WTC11 (cell line): Measurements from ENCODE around the gene GPX8. TPM values are rescaled to one million over a fixed set of nuclear protein-coding genes. Genes with fewer than 3 reads are reported as not detected.

Experiments
- ATF2 ChIP-seq: sonication (generic); formaldehyde crosslinking; IDR thresholded peaks from 2 replicates; pipeline ENCODE4 v1.8.1; 2022; ENCODE audit warnings: low read depth, missing genetic modification reagents, borderline replicate concordance
- ATF3 ChIP-seq: sonication (generic); formaldehyde crosslinking; conservative IDR thresholded peaks from 2 replicates; pipeline ENCODE4 v1.8.1; 2022; ENCODE audit warnings: mild to moderate bottlenecking, missing genetic modification reagents
- E2F4 ChIP-seq: sonication (generic); formaldehyde crosslinking; IDR thresholded peaks from 2 replicates; pipeline ENCODE4 v1.8.1; 2022; ENCODE audit warnings: low read depth, mild to moderate bottlenecking, moderate library complexity, missing genetic modification reagents, borderline replicate concordance
- ESRRA ChIP-seq: sonication (generic); formaldehyde crosslinking; IDR thresholded peaks from 2 replicates; pipeline ENCODE4 v1.8.1; 2022; ENCODE audit warnings: mild to moderate bottlenecking, missing genetic modification reagents, borderline replicate concordance
- ETV6 ChIP-seq: sonication (generic); formaldehyde crosslinking; IDR thresholded peaks from 2 replicates; pipeline ENCODE4 v1.8.1; 2022; ENCODE audit warnings: mild to moderate bottlenecking, missing genetic modification reagents
- FOXJ3 ChIP-seq: sonication (generic); formaldehyde crosslinking; IDR thresholded peaks from 2 replicates; pipeline ENCODE4 v1.9.0; 2021; ENCODE audit warnings: missing genetic modification reagents, mild to moderate bottlenecking, borderline replicate concordance
- FOXK1 ChIP-seq: sonication (generic); formaldehyde crosslinking; IDR thresholded peaks from 2 replicates; pipeline ENCODE4 v1.8.0; 2022; ENCODE audit warnings: mild to moderate bottlenecking, moderate library complexity, missing genetic modification reagents
- JAZF1 ChIP-seq: fragments of 250-450 bp; sonication (Bioruptor Pico); IDR thresholded peaks from 2 replicates; pipeline ENCODE4 v1.9.0; 2021; ENCODE audit warnings: moderate library complexity, mild to moderate bottlenecking, inconsistent platforms
- JUN ChIP-seq: sonication (generic); formaldehyde crosslinking; IDR thresholded peaks from 2 replicates; pipeline ENCODE4 v1.8.0; 2023; ENCODE audit warnings: mild to moderate bottlenecking, missing genetic modification reagents
- MAX ChIP-seq: sonication (generic); formaldehyde crosslinking; IDR thresholded peaks from 2 replicates; pipeline ENCODE4 v1.8.0; 2022; ENCODE audit warnings: mild to moderate bottlenecking, missing genetic modification reagents
- MYBL2 ChIP-seq: sonication (generic); formaldehyde crosslinking; IDR thresholded peaks from 2 replicates; pipeline ENCODE4 v1.8.1; 2023; ENCODE audit warnings: mild to moderate bottlenecking, moderate library complexity, missing genetic modification reagents
- NFYB ChIP-seq: sonication (generic); formaldehyde crosslinking; conservative IDR thresholded peaks from 2 replicates; pipeline ENCODE4 v1.8.0; 2022; ENCODE audit warnings: low read depth, missing genetic modification reagents
- NR1H2 ChIP-seq: sonication (generic); formaldehyde crosslinking; IDR thresholded peaks from 2 replicates; pipeline ENCODE4 v1.9.0; 2021; ENCODE audit warnings: mild to moderate bottlenecking, moderate library complexity, missing genetic modification reagents
- NR2C2 ChIP-seq: sonication (generic); formaldehyde crosslinking; IDR thresholded peaks from 2 replicates; pipeline ENCODE4 v1.8.0; 2022; ENCODE audit warnings: mild to moderate bottlenecking, missing genetic modification reagents
- OVOL2 ChIP-seq: fragments of 250-450 bp; sonication (Bioruptor Pico); IDR thresholded peaks from 2 replicates; pipeline ENCODE4 v1.9.0; 2021; ENCODE audit warnings: mild to moderate bottlenecking, borderline replicate concordance
- RELA ChIP-seq: sonication (generic); formaldehyde crosslinking; IDR thresholded peaks from 2 replicates; pipeline ENCODE4 v1.8.1; 2022; ENCODE audit warnings: missing genetic modification reagents, mild to moderate bottlenecking, borderline replicate concordance
- SMAD4 ChIP-seq: sonication (generic); formaldehyde crosslinking; IDR thresholded peaks from 2 replicates; pipeline ENCODE4 v1.8.0; 2022; ENCODE audit warnings: mild to moderate bottlenecking, missing genetic modification reagents
- SOX15 ChIP-seq: fragments of 250-450 bp; sonication (Bioruptor Pico); IDR thresholded peaks from 2 replicates; pipeline ENCODE4 v1.9.0; 2021; ENCODE audit warnings: mild to moderate bottlenecking
- SP1 ChIP-seq: sonication (generic); formaldehyde crosslinking; conservative IDR thresholded peaks from 2 replicates; pipeline ENCODE4 v1.8.1; 2022; ENCODE audit warnings: missing genetic modification reagents
- STAT6 ChIP-seq: sonication (generic); formaldehyde crosslinking; conservative IDR thresholded peaks from 2 replicates; pipeline ENCODE4 v1.8.1; 2023; ENCODE audit warnings: mild to moderate bottlenecking, low read depth, missing genetic modification reagents, moderate library complexity
- TEAD1 ChIP-seq: sonication (generic); formaldehyde crosslinking; IDR thresholded peaks from 2 replicates; pipeline ENCODE4 v1.8.0; 2022; ENCODE audit warnings: mild to moderate bottlenecking, missing genetic modification reagents
- ZNF416 ChIP-seq: fragments of 250-450 bp; sonication (Bioruptor Pico); IDR thresholded peaks from 2 replicates; pipeline ENCODE4 v1.9.0; 2021; ENCODE audit warnings: mild to moderate bottlenecking, inconsistent platforms
- total RNA-seq: library from RNA; stranded (reverse); gene quantifications from 3 replicates; pipeline ENCODE4 v1.2.3, GENCODE V29; 2021
- TF ChIP-seq, protein P1 (sequence below): fragments of 250-450 bp; sonication (Bioruptor Pico); IDR thresholded peaks from 2 replicates; pipeline ENCODE4 v1.9.0; 2021; ENCODE audit warnings: mild to moderate bottlenecking
- TF ChIP-seq, protein P2 (sequence below): sonication (generic); formaldehyde crosslinking; IDR thresholded peaks from 2 replicates; pipeline ENCODE4 v1.8.1; 2022; ENCODE audit warnings: mild to moderate bottlenecking, missing genetic modification reagents, moderate library complexity, borderline replicate concordance
- TF ChIP-seq, protein P3 (sequence below): sonication (generic); formaldehyde crosslinking; IDR thresholded peaks from 2 replicates; pipeline ENCODE4 v1.8.1; 2022; ENCODE audit warnings: missing genetic modification reagents, borderline replicate concordance

Gene GPX8
- total RNA-seq, 1 experiment from 2014 or later: 39.2 TPM

DNA sequence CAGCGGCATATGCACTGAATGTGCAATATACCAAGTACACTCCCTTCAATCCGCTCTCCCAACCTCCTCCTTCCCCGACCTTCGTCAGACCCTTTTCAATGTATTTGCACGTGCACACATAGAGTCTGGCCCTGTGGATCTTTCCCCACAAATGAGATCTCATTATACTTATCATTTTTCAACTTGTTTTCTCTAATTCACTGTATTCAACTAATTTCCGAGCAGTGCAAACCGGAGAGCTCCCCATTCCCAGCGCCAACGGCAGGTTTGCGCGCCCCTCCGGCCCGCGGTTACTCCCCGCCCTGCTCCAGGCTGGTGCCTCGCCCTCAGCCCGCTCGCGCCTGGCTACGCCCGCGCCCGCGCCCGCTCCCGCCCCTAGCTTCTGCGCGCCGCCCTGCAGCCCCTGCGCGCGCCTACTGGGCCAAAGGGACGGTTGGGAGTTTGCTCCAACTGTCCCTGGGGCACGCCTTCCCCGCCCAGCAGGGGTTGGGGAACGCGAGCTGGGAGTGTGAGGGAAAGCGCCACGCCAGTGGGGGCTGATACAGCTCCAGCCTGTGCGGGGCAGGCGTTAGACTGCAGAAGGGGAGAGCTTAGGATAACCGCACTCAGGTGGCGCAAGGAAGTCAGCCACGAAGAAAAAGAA, 16.3 kb downstream of the GPX8 start (continued):
- TF ChIP-seq, protein P1, sequence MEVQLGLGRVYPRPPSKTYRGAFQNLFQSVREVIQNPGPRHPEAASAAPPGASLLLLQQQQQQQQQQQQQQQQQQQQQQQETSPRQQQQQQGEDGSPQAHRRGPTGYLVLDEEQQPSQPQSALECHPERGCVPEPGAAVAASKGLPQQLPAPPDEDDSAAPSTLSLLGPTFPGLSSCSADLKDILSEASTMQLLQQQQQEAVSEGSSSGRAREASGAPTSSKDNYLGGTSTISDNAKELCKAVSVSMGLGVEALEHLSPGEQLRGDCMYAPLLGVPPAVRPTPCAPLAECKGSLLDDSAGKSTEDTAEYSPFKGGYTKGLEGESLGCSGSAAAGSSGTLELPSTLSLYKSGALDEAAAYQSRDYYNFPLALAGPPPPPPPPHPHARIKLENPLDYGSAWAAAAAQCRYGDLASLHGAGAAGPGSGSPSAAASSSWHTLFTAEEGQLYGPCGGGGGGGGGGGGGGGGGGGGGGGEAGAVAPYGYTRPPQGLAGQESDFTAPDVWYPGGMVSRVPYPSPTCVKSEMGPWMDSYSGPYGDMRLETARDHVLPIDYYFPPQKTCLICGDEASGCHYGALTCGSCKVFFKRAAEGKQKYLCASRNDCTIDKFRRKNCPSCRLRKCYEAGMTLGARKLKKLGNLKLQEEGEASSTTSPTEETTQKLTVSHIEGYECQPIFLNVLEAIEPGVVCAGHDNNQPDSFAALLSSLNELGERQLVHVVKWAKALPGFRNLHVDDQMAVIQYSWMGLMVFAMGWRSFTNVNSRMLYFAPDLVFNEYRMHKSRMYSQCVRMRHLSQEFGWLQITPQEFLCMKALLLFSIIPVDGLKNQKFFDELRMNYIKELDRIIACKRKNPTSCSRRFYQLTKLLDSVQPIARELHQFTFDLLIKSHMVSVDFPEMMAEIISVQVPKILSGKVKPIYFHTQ (CRISPR knock-in tag): no peak
- TF ChIP-seq FOXK1 (CRISPR knock-in tag) (peak; percentile 45; the same call in 1 of the 2 replicates), JAZF1 (CRISPR knock-in tag) (no peak), ETV6 (CRISPR knock-in tag) (peak; percentile 87), TEAD1 (CRISPR knock-in tag) (peak; percentile 15; the same call in 1 of the 2 replicates), MYBL2 (peak; percentile 51; the same call in 1 of the 2 replicates), E2F4 (CRISPR knock-in tag) (no peak), SMAD4 (CRISPR knock-in tag) (no peak), STAT6 (no peak), MAX (CRISPR knock-in tag) (peak; percentile 72), SOX15 (CRISPR knock-in tag) (no peak), OVOL2 (CRISPR knock-in tag) (no peak), NR1H2 (CRISPR knock-in tag) (no peak), JUN (CRISPR knock-in tag) (no peak), SP1 (CRISPR knock-in tag) (peak; percentile 62; the same call in 1 of the 2 replicates), NR2C2 (CRISPR knock-in tag) (no peak), NFYB (CRISPR knock-in tag) (0 out of 2 replicates have a peak, but pooled peaks have one; percentile 14), ESRRA (CRISPR knock-in tag) (no peak), ZNF416 (CRISPR knock-in tag) (no peak), ATF2 (no peak), FOXJ3 (no peak), RELA (no peak), ATF3 (CRISPR knock-in tag) (no peak)
- TF ChIP-seq, protein P2, sequence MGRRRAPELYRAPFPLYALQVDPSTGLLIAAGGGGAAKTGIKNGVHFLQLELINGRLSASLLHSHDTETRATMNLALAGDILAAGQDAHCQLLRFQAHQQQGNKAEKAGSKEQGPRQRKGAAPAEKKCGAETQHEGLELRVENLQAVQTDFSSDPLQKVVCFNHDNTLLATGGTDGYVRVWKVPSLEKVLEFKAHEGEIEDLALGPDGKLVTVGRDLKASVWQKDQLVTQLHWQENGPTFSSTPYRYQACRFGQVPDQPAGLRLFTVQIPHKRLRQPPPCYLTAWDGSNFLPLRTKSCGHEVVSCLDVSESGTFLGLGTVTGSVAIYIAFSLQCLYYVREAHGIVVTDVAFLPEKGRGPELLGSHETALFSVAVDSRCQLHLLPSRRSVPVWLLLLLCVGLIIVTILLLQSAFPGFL (CRISPR knock-in tag): no peak
- TF ChIP-seq, protein P3, sequence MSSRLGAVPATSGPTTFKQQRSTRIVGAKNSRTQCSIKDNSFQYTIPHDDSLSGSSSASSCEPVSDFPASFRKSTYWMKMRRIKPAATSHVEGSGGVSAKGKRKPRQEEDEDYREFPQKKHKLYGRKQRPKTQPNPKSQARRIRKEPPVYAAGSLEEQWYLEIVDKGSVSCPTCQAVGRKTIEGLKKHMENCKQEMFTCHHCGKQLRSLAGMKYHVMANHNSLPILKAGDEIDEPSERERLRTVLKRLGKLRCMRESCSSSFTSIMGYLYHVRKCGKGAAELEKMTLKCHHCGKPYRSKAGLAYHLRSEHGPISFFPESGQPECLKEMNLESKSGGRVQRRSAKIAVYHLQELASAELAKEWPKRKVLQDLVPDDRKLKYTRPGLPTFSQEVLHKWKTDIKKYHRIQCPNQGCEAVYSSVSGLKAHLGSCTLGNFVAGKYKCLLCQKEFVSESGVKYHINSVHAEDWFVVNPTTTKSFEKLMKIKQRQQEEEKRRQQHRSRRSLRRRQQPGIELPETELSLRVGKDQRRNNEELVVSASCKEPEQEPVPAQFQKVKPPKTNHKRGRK (CRISPR knock-in tag): no peak
